Neuron (in vitro differentiated cells): Measurements from ENCODE around the gene ATG16L2.
"Not testable (repeated sequence)": the region's sequence is repeated elsewhere in the genome, so short reads cannot be mapped to it uniquely, and the experiment has no call there.

Experiments
- H2AFZ ChIP-seq: one replicate; pipeline ENCODE4 v1.6.1; 2013; ENCODE audit warnings: low read depth, mild to moderate bottlenecking, inconsistent platforms, low read length, moderate library complexity
- H3K27me3 ChIP-seq: one replicate; pipeline ENCODE4 v1.6.1; 2013; ENCODE audit warnings: low read length; ENCODE audit not compliant: insufficient read depth
- H3K36me3 ChIP-seq: one replicate; pipeline ENCODE4 v1.6.1; 2013; ENCODE audit warnings: low read length; ENCODE audit not compliant: insufficient read depth
- H3K4me1 ChIP-seq: one replicate; pipeline ENCODE4 v1.6.1; 2013; ENCODE audit warnings: low read length; ENCODE audit not compliant: insufficient read depth
- H3K4me3 ChIP-seq: 2 replicates; pipeline ENCODE4 v1.5.1; 2013; ENCODE audit warnings: mild to moderate bottlenecking, low read length, moderate library complexity
- H3K9me3 ChIP-seq: one replicate; pipeline ENCODE4 v1.6.1; 2013; ENCODE audit warnings: low read length

ATG16L2 gene

GRCh38 chr11:72783144-72783905 is 30.9 kb upstream of the ATG16L2 start:
- H3K27me3 ChIP-seq, result peaks cover 5% of the 10 kb centered on the region
- no peak overlapping the region for H2AFZ ChIP-seq
- H3K4me3 ChIP-seq, result no peak overlapping the region
- H3K4me1 ChIP-seq, result peaks cover 8% of the 10 kb centered on the region
- no peaks in the 10 kb centered on the region for H3K9me3 ChIP-seq
- H3K36me3 ChIP-seq, result no peaks in the 10 kb centered on the region

DNA sequence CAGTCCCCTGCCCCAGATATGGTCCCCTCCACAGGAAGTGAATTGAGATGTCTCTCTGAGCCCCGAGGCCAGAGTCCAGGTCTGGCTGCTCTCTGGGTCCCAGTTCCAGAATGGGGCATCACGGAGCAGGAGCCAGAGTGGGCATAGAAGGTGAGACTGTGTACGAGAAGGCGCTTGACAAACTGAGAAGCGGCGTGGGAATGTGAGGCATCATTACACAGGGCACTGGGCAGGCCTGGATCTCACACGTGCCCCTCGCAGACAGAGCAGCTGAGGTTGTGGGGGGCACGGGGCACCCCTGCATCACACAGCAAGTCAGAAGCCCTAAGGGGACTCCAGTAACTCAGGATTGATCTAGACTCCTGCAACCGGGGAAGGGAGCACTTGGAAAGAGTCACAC is 29.5 kb upstream of the ATG16L2 start:
- Histone ChIP-seq H3K36me3 (no peaks in the 10 kb centered on the region), H3K27me3 (peaks cover 5% of the 10 kb centered on the region), H3K4me3 (no peak overlapping the region), H3K9me3 (no peaks in the 10 kb centered on the region), H3K4me1 (peaks cover 8% of the 10 kb centered on the region), H2AFZ (no peak overlapping the region)

DNA sequence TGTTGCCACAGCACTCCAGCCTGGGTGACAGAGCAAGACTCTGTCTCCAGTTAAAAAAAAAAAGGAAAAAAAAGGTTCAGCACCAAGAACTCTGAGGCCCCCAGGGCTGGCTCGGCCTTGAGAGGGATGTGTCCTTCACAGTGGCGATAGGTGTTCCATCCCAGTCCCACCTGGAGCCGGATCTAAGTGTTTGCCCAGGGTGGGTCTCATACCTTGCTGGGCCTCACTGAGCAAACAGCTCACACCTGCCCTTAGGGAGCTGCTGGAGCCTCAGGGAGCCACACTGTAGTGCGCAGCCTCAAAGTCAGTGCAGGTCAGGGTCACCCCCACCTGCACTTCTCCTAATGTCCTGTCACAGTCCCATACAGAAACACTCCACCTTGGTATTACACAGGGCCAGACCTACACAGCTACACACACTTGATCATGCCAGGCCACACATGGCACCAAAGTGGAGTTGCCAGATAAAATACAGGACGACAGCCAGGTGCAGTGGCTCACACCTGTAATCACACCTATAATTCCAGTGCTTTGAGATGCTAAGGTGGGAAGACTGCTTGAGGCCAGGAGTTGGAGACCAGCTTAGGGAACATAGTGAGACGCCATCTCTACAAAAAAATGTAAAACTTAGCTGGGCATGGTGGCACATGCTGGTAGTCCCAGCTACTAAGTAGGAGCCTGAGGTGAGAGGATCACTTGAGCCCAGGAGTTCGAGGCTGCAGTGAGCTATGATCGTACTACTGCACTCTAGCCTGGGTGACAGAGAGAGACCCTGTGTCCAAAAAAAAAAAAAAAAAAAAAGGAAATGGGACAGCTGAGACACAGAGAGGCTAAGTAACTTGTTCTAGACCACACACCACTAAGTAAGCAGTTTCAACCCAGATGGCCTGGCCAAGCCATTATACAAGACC is 27.7 kb upstream of the ATG16L2 start:
- peaks cover 5% of the 10 kb centered on the region for H3K27me3 ChIP-seq
- no peak overlapping the region for H2AFZ ChIP-seq
- no peak overlapping the region for H3K4me3 ChIP-seq
- H3K9me3 ChIP-seq, result no peaks in the 10 kb centered on the region
- peaks cover 8% of the 10 kb centered on the region for H3K4me1 ChIP-seq
- H3K36me3 ChIP-seq, result no peaks in the 10 kb centered on the region

DNA sequence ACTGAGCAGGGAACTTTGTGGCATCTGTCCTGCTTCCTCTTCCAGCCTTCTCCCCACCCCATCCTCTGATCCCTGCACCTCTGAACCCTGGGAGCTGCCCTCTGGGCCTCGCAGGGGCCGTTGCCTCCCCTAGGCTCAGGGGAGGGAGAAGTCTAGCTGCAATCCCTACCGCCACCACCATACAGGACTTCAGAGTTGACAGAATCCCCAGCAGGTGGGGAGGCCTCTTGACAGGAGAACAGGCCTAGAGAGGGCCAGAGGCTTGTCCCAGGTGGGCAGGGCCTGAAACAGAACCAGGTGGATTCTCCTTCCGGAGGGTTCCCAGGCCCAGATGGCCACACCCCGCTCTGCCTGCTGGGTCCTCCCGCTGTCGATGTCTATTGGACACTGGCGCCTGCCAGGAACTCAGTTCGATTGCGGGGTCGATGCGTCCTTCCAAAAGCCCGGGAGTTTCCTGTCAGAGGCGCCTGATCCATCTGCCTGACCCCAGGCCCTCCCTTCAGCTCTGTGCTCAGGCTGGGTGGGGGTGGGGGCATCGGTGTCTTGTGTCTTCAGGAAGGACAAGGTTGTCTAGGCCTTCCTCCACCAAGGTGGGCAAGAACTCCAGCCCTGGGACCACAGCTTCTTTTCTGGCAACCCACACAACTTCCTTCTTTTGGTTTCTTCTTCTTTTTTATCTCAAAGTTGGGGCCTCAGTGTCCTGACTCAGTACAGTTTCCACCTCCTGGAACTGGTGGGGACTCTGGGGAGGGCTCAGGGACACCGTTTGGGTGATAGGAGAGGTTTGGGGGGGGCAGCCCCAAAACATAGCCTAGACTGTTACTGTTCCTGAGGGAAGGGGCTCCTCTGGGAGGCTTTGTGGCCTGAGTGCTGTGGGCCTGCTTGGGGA is 26.8 kb upstream of the ATG16L2 start:
- H3K27me3 ChIP-seq, result peaks cover 3% of the 10 kb centered on the region
- H3K4me1 ChIP-seq, result peaks cover under 1% of the 10 kb centered on the region
- H3K9me3 ChIP-seq, result no peaks in the 10 kb centered on the region
- H3K4me3 ChIP-seq, result no peak overlapping the region
- no peaks in the 10 kb centered on the region for H3K36me3 ChIP-seq
- no peak overlapping the region for H2AFZ ChIP-seq

- H3K36me3 ChIP-seq, result no peaks in the 10 kb centered on the region
Measured at GRCh38 chr11:72788241-72788640, 26.0 kb upstream of the ATG16L2 start.

GRCh38 chr11:72789493-72790131 is 24.6 kb upstream of the ATG16L2 start:
- H2AFZ ChIP-seq, result no peak overlapping the region
- H3K4me1 ChIP-seq, result peaks cover 10% of the 10 kb centered on the region
- H3K4me3 ChIP-seq, result no peak overlapping the region
- H3K9me3 ChIP-seq, result no peaks in the 10 kb centered on the region
- no peaks in the 10 kb centered on the region for H3K36me3 ChIP-seq
- no peaks in the 10 kb centered on the region for H3K27me3 ChIP-seq

More at GRCh38 chr11:72788241-72788640, 26.0 kb upstream of the ATG16L2 start:
- Histone ChIP-seq H3K9me3 (no peaks in the 10 kb centered on the region), H2AFZ (no peak overlapping the region), H3K4me3 (no peak overlapping the region), H3K4me1 (peaks cover 5% of the 10 kb centered on the region), H3K27me3 (no peaks in the 10 kb centered on the region)

DNA sequence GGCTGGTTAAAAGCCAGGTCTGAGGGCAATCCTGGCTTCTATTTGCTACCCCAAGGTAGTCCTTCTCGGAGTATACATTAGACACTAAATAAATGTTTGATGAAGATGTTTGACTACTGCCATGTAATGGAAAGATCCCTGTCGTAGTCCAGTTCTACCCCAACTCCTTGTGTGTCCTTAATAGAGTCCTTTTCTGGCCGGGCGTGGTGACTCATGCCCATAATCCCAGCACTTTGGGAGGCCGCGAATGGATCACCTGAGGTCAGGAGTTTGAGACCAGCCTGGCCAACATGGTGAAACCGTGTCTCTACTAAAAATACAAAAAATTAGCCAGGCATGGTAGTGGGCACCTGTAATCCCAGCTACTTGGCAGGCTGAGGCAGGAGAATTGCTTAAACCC is 23.0 kb upstream of the ATG16L2 start:
- H3K4me3 ChIP-seq, H3K9me3 ChIP-seq, H3K27me3 ChIP-seq, H3K36me3 ChIP-seq, H2AFZ ChIP-seq: not testable (repeated sequence)
- peaks cover 13% of the 10 kb centered on the region for H3K4me1 ChIP-seq

GRCh38 chr11:72792437-72793021 is 21.7 kb upstream of the ATG16L2 start:
- H3K9me3 ChIP-seq, result no peaks in the 10 kb centered on the region
- no peaks in the 10 kb centered on the region for H3K36me3 ChIP-seq
- H3K4me3 ChIP-seq, result peak overlapping the region; percentile 69
- peaks cover 13% of the 10 kb centered on the region for H3K4me1 ChIP-seq
- peak overlapping the region; percentile 79 for H2AFZ ChIP-seq
- no peaks in the 10 kb centered on the region for H3K27me3 ChIP-seq

GRCh38 chr11:72793076-72793424 is 21.2 kb upstream of the ATG16L2 start:
- H3K27me3 ChIP-seq, result no peaks in the 10 kb centered on the region
- peak overlapping the region; percentile 69 for H3K4me3 ChIP-seq
- no peaks in the 10 kb centered on the region for H3K9me3 ChIP-seq
- peaks cover 13% of the 10 kb centered on the region for H3K4me1 ChIP-seq
- no peaks in the 10 kb centered on the region for H3K36me3 ChIP-seq
- peak overlapping the region; percentile 79 for H2AFZ ChIP-seq

DNA sequence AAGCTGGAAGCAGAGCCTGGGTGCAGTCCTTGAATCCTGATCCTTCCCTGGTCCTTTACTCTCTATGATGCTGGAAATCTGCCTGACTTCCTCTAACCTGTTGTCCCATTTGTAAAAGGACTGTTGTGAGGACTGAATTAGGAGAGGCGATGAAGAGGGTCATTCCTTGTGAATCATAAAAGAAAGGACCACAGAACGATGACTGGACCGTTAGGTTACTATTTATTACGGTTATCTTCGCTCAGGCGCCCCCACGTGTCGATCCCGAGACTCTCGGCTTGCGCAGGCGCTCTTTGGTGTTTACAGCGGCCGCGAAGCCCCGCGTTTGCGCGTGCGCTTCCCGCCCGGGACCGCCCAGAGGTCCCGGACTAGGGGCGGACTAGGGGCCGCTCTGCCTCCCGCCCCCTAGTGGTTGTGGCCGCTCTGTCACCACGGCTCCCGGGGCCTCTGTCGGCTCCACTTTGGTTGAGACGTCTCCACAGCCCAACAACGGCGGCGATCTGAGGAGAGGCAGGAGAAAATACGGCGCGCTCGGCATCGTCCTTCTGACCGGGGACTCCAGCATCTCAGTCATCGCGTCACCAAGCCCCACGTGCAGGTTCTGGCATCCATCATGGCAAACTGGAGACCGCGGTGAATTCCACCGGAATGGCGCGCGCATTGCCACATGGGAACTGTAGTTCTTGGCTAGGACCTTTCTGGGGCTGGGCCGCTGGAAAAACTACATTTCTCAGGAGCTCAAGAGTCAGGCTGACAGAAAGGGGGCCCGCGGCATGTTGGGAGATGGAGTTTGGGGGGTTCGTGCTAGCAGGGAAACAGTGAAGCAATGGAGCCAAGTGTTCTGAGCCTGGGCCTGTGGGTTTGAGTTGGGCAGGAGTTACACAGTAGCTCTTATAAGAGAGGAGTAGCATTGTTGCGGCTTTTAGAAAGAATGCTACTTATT is 20.5 kb upstream of the ATG16L2 start, which contains the start of gene STARD10:
TSS of gene STARD10 (minus strand) at position 623 of the 943 bp plus-strand sequence. CDS start 12,866 bp downstream, outside the sequence.
- no peaks in the 10 kb centered on the region for H3K36me3 ChIP-seq
- H2AFZ ChIP-seq, result peak within 1 kb of the TSS; percentile 79
- H3K4me3 ChIP-seq, result peak within 1 kb of the TSS; percentile 69
- H3K9me3 ChIP-seq, result no peaks in the 10 kb centered on the region
- no peaks in the 10 kb centered on the region for H3K27me3 ChIP-seq
- peaks cover 13% of the 10 kb centered on the region for H3K4me1 ChIP-seq

- peaks cover 7% of the 10 kb centered on the region for H3K4me1 ChIP-seq
- no peaks in the 10 kb centered on the region for H3K36me3 ChIP-seq
- H3K27me3 ChIP-seq, result no peaks in the 10 kb centered on the region
- H2AFZ ChIP-seq, result no peak overlapping the region
- no peak overlapping the region for H3K4me3 ChIP-seq
- no peaks in the 10 kb centered on the region for H3K9me3 ChIP-seq
Measured at GRCh38 chr11:72798361-72798760, 15.8 kb upstream of the ATG16L2 start.
